AG09319 (cell line): ENCODE results near the gene CDH13.

Experiments used
- DNase-seq: peaks from one replicate; pipeline ENCODE4 v3.0.0-alpha.2; 2010; ENCODE audit warnings: low read depth; ENCODE audit errors: extremely low read depth
- TF ChIP-seq, protein P1 (sequence below): IDR thresholded peaks from 2 replicates; pipeline ENCODE4 v1.5.1; 2011; ENCODE audit warnings: low read depth, mild to moderate bottlenecking, inconsistent platforms, low read length, moderate library complexity

Gene CDH13

DNA sequence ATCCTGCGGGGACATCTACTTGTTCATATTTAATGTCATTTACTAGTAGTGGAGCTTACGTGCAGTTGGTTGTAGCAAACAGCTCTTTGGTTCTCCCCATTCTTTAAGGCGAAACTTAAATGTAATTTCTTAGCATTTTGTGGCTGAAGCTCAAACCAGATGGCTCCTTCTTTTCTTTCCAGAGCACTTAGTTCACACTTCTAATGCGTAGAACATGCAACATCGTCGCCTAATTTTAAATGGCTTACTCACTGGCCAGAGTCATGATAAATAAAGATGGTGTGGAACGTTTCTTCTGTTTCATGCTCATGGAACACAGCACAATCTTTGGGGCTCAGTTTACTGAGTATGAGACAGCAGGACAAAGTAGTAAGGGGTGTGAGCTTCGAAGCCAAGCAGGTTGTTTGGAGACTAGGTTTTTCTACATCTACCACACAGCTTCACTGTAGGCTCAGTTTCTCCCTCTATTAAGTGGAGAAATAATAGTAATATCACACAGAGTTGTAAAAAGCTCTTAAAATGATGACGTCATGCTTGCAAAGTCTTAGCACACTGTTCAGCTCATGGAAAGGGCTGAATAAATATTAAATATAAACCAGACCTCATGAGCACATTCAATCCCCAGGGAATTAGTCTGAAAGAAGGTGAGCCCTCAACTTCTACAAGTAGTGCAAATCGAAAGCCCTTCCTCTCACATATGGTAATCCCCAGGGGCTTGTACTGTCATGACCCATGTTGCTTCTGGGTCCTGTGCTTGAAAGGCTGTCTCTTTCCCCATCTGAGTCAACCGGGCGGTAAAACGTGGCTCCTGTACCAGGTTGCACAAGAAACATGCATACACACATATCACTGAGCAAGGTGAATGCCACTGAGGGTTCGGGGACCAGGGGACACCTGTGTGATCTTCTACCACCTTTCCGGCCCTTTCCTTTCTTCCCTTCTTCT, 384.3 kb downstream of the CDH13 start:
- DNase-seq, result no peak
- TF ChIP-seq, protein P1, sequence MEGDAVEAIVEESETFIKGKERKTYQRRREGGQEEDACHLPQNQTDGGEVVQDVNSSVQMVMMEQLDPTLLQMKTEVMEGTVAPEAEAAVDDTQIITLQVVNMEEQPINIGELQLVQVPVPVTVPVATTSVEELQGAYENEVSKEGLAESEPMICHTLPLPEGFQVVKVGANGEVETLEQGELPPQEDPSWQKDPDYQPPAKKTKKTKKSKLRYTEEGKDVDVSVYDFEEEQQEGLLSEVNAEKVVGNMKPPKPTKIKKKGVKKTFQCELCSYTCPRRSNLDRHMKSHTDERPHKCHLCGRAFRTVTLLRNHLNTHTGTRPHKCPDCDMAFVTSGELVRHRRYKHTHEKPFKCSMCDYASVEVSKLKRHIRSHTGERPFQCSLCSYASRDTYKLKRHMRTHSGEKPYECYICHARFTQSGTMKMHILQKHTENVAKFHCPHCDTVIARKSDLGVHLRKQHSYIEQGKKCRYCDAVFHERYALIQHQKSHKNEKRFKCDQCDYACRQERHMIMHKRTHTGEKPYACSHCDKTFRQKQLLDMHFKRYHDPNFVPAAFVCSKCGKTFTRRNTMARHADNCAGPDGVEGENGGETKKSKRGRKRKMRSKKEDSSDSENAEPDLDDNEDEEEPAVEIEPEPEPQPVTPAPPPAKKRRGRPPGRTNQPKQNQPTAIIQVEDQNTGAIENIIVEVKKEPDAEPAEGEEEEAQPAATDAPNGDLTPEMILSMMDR, result no peak

GRCh38 chr16:83011939-83012338, 385.2 kb downstream of the CDH13 start:
- TF ChIP-seq, protein P1, result no peak
- no peak for DNase-seq

DNA sequence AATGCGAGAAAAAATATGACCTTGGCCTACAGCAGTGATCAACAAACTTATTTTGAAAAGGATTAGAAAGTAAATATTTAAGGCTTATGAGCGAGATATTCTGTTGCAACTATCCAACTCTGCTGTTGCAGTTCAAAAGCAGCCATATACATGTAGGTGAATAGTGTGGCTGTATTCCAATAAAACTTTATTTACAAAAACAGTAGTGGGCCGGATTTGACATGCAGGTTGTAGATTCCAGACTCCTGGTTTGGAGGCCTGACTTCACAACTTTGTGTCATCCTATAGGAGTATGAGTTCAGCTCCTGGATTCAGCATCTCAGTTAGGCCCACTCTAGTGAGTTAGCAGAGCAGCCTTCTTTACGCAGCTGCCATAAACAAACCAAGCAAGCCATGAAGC, 386.3 kb downstream of the CDH13 start:
- no peak for DNase-seq
- TF ChIP-seq, protein P1, result no peak

DNA sequence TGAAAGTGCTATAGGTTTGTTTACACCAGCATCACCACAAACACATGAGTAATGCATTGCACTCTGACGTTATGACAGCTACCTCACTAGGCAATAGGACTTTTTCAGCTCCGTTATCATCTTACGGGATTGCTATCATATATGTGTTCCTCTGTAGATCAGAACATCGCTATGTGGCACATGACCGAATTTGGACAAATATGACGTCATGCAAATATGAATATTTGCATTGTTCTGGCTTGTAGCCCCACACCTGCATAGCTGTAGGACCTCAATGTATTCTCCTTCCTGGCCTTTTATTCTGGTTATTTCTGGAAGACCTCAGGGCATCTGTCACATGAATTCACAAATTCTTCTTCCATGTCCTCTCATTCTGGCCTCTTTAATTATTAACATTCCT, 393.2 kb downstream of the CDH13 start:
- TF ChIP-seq, protein P1, result no peak
- no peak for DNase-seq

DNA sequence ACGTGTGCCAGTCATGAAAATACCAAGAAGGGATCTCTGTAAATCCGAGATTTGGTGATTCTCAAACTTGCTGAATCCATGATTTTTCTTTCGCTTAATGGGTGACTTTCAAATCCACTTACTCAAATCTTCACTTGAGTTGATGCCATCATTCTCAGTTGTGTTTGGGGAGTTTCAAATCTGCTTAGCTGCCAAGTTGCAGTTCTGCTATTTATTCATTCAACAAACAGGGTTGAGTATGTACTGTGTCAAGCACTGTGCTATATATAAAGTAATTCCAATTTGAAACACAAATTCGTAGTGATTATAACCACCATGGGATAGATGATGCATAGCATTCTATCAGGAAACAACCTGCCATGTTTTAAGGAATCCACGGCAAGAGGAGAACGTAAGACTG, 394.3 kb downstream of the CDH13 start:
- DNase-seq, result no peak
- TF ChIP-seq, protein P1, result no peak

DNA sequence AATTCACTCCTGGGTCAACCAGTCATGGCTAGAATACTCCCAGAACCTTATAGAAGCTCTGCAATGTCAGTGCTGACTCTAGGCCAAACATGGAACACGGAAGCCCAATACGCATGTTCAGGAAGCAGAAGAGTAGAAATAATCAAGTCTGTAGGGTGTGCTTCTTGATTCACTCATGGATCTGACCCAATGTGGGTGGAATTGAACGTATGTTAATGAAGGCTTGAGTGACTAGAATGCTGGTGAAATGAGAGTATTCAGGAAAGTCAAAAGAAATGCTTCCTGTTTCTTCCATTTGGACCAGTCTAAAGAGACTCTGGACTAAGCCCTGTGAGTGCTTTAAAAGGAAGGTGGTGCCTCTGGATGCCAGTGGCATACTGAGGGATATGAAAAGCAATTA, 395.0 kb downstream of the CDH13 start:
- DNase-seq, result no peak

DNA sequence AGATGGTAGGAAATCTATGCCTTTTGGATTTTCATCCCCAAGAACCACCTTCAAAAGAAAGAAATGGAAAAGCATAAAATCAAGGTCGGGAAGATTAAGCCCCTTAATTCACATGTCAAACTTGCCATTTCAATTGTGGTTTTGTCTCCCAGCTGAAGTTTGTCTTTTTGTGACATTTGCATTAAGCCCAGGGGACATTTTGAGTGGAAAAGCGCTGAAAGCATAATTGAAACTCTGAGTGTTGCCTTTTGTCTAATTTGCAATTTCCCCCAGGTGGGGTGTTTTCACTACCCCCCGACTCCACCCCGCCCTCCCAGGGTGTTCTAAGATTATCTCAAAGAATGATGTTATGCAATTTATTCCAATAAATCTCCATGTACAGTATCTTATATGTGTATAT, 396.2 kb downstream of the CDH13 start:
- no peak for DNase-seq
- TF ChIP-seq, protein P1, result no peak

More for the DNA sequence above, 395.0 kb downstream of the CDH13 start:
- TF ChIP-seq, protein P1, result no peak
